Measurements from ENCODE around the gene NCL. TPM values are rescaled to one million over a fixed set of nuclear protein-coding genes. Genes with fewer than 3 reads are reported as not detected.

The NCL gene
- total RNA-seq (100 to 1,000 TPM; 411 to 647 (median 426) TPM), polyA plus RNA-seq (100 to 1,000 TPM; 470 to 662 TPM), total RNA-seq (919 reads per million, percentile 99 among the genes with 10 or more reads in this experiment)

DNA sequence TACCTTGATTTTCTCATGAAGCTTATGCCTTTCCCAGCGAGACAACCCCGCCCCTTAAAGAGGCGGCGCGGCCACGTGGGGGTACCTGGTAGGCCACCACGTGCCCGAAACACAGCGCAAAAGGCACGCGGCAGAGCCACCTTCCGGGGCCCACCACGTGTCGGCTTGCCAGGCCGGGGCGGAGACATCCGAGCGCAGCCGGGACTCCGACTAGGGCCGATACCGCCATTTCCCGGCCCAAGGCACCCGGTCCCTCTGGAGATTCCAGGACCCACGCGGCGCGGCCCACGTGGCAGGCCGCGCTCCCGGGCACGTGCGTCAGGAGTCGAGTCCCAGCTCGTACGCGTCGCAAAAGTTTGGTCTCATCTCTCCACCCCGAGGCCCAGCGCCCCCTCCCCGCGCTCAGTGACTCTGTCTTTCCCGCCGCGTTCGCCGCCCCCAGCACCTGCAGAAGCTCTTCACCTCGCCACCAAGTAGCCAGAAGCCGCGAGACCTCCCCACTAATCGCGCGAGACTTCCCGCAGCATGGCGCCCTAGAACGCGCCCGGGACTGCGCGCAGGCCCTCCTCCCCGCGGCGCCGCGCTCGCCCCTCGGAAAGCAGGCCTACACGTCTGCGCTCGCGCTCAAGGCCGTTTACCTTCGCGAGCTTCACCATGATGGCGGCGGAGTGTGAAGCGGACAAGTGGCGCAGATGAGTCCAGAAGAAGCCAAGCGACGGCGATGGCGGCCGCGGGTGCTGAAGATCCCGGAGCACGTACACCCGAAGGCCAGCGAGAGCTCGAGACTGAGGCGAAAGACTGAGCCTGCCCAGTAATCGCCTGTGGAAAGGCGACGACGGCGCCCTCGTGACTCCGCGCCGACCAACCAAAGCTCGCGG lies at the start of gene NCL:
Gene NCL, minus strand, starts transcription at position 787 of the 878 bp plus-strand sequence. Its CDS starts 131 bp downstream, at position 656.
- Mint-ChIP-seq H3K4me3 (peak within 1 kb of the TSS; percentile 90 to 99 (median 95)), H3K4me1 (peaks cover 39 to 65% (median 44%) of the 10 kb centered on the region in 7 donors), H3K27me3 (no peaks in the 10 kb centered on the region), H3K27ac (peak within 1 kb of the TSS; percentile 96 to 100 (median 100)), H3K9me3 (peaks cover 0 to 3% (median 0%) of the 10 kb centered on the region in 11 donors), H3K36me3 (peaks cover 23 to 40% (median 36%) of the 10 kb centered on the region in 5 donors)
- POLR2A ChIA-PET, result interaction anchor here (0.5 to 8.8 kb wide), 29 partner anchors 11 to 1087 kb away, joined by 3 to 130 read pairs (median 4); partner anchors contain the start of genes COPS7B, PDE6D and PTMA
- peak; percentile 73 for ATAC-seq
- intact Hi-C loops (cut with micrococcal nuclease), result loop anchor here (1.0 to 5.0 kb wide), 15 partner anchors 12 to 1788 kb away; partner anchors contain the start of genes PDE6D (in 2 of the 2), PSMD1 (in 2 of the 2), ATG16L1 (in 1 of the 2) and EIF4E2 (in 1 of the 2)
- CTCF ChIA-PET, result interaction anchor here (1.2 to 4.2 kb wide), 4 partner anchors 11 to 137 kb away, joined by 3 to 20 read pairs (median 12); no protein-coding TSS in a partner anchor
- Histone ChIP-seq H3K27ac (ENCODE audit: low read depth, low read length) (peak within 1 kb of the TSS; percentile 96), H3K36me3 (ENCODE audit: control insufficient read depth in 2 of 3, insufficient read depth in 3 of 3, low read length in 3 of 3) (peaks cover 28 to 43% (median 42%) of the 10 kb centered on the region in 3 experiments), H3K27me3 (ENCODE audit: control insufficient read depth in 2 of 2, insufficient read depth in 2 of 2, low read length in 2 of 2) (no peaks in the 10 kb centered on the region), H3K4me3 (ENCODE audit: low read length) (peak within 1 kb of the TSS; percentile 65), H3K9me3 (ENCODE audit: control insufficient read depth in 2 of 3, low read length in 3 of 3) (no peaks in the 10 kb centered on the region), H3K4me1 (ENCODE audit: control insufficient read depth in 2 of 2, insufficient read depth in 2 of 2, low read length in 2 of 2) (peaks cover 26 to 28% of the 10 kb centered on the region in 2 donors)
- DNase-seq, result peak; percentile 75 to 96 (median 91)

DNA sequence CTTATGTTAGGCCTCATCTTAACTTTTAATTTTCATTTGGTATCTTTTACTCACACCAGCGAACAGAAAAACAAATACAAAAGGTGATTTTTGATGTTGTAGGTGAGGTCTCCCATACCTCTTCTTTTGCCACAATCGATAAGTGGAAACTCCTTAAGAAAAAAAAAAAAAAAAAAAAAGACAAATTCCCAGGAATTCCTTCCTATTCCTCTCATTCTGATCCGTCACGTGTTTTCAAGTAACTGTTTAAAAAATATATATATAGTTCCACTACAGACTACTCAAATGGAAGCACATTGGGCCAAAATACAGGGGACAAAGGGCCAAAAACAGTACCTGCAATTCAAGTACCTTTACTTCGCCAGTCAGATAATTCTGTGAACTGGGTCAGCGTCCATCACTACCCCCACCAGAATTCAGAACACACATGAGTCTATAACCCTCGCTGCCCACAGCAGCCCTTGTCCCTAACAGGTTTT lies 49.5 kb upstream of the NCL start:
- peak overlapping the region; percentile 93 to 99 (median 98) for H3K27ac Mint-ChIP-seq
- no peak for ATAC-seq
- Histone ChIP-seq H3K4me3 (ENCODE audit: low read length) (peak overlapping the region; percentile 77), H3K4me1 (ENCODE audit: control insufficient read depth in 2 of 2, insufficient read depth in 2 of 2, low read length in 2 of 2) (peaks cover 5 to 11% of the 10 kb centered on the region in 2 donors), H3K36me3 (ENCODE audit: control insufficient read depth in 2 of 3, insufficient read depth in 3 of 3, low read length in 3 of 3) (no peaks in the 10 kb centered on the region), H3K27me3 (ENCODE audit: control insufficient read depth in 2 of 2, insufficient read depth in 2 of 2, low read length in 2 of 2) (no peaks in the 10 kb centered on the region), H3K27ac (ENCODE audit: low read depth, low read length) (peak overlapping the region; percentile 91), H3K9me3 (ENCODE audit: control insufficient read depth in 2 of 3, low read length in 3 of 3) (no peaks in the 10 kb centered on the region)
- peaks cover 0 to 4% (median 0%) of the 10 kb centered on the region in 5 donors for H3K27me3 Mint-ChIP-seq
- ChIA-PET CTCF (no interaction called here), POLR2A (interaction anchor here (1.1 to 2.1 kb wide), 6 partner anchors 31 to 199 kb away, joined by 3 to 51 read pairs (median 7); partner anchors contain the start of gene NCL)
- peaks cover 0 to 21% (median 14%) of the 10 kb centered on the region in 7 donors for H3K4me1 Mint-ChIP-seq
- H3K9me3 Mint-ChIP-seq, result no peaks in the 10 kb centered on the region
- peaks cover 0 to 4% (median 4%) of the 10 kb centered on the region in 5 donors for H3K36me3 Mint-ChIP-seq
- DNase-seq, result no peak
- H3K4me3 Mint-ChIP-seq, result peak overlapping the region; percentile 80 to 95 (median 92)
- intact Hi-C loops (cut with micrococcal nuclease), result loop anchor here (1.0 to 2.0 kb wide), 10 partner anchors 30 to 457 kb away; partner anchors contain the start of genes NCL (in 2 of the 2), PDE6D (in 2 of the 2), PSMD1 (in 1 of the 2) and PTMA (in 1 of the 2)

GRCh38 chr2:231512222-231512621 lies 47.9 kb upstream of the NCL start:
- Histone ChIP-seq H3K27me3 (ENCODE audit: control insufficient read depth in 2 of 2, insufficient read depth in 2 of 2, low read length in 2 of 2) (no peaks in the 10 kb centered on the region), H3K4me1 (ENCODE audit: control insufficient read depth in 2 of 2, insufficient read depth in 2 of 2, low read length in 2 of 2) (peaks cover 5 to 11% of the 10 kb centered on the region in 2 donors), H3K4me3 (ENCODE audit: low read length) (no peak overlapping the region), H3K9me3 (ENCODE audit: control insufficient read depth in 2 of 3, low read length in 3 of 3) (no peaks in the 10 kb centered on the region), H3K27ac (ENCODE audit: low read depth, low read length) (no peak overlapping the region), H3K36me3 (ENCODE audit: control insufficient read depth in 2 of 3, insufficient read depth in 3 of 3, low read length in 3 of 3) (no peaks in the 10 kb centered on the region)
- CTCF ChIA-PET, result interaction anchor here (0.6 kb wide), 1 partner anchor 35 kb away, joined by 3 read pairs; no protein-coding TSS in a partner anchor
- intact Hi-C loops (cut with micrococcal nuclease), result no loop called here
- peaks cover 0 to 12% (median 8%) of the 10 kb centered on the region in 5 donors for H3K36me3 Mint-ChIP-seq
- H3K9me3 Mint-ChIP-seq, result no peaks in the 10 kb centered on the region
- POLR2A ChIA-PET, result interaction anchor here (2.0 to 2.9 kb wide), 3 partner anchors 29 to 48 kb away, joined by 7 to 14 read pairs (median 8); partner anchors contain the start of gene NCL
- peak overlapping the region in 2 of 10 donors; percentile 29 to 36 for H3K4me3 Mint-ChIP-seq
- H3K27ac Mint-ChIP-seq, result peak overlapping the region in 7 of 9 donors; percentile 12 to 77 (median 59)
- H3K27me3 Mint-ChIP-seq, result no peaks in the 10 kb centered on the region
- peaks cover 0 to 17% (median 14%) of the 10 kb centered on the region in 7 donors for H3K4me1 Mint-ChIP-seq
- ATAC-seq, result no peak
- no peak for DNase-seq

- Mint-ChIP-seq H3K4me1 (peaks cover 0 to 2% (median 0%) of the 10 kb centered on the region in 7 donors), H3K9me3 (no peaks in the 10 kb centered on the region), H3K36me3 (peaks cover 0 to 38% (median 11%) of the 10 kb centered on the region in 5 donors), H3K27ac (no peak overlapping the region), H3K4me3 (no peak overlapping the region), H3K27me3 (no peaks in the 10 kb centered on the region)
- H3K27me3 ChIP-seq (ENCODE audit: control insufficient read depth in 2 of 2, insufficient read depth in 2 of 2, low read length in 2 of 2), result no peaks in the 10 kb centered on the region
- CTCF ChIA-PET, result no interaction called here
- DNase-seq, result no peak
- no peaks in the 10 kb centered on the region for H3K9me3 ChIP-seq (ENCODE audit: control insufficient read depth in 2 of 3, low read length in 3 of 3)
- H3K4me3 ChIP-seq (ENCODE audit: low read length), result no peak overlapping the region
- H3K36me3 ChIP-seq (ENCODE audit: control insufficient read depth in 2 of 3, insufficient read depth in 3 of 3, low read length in 3 of 3), result peaks cover 0 to 11% (median 0%) of the 10 kb centered on the region in 3 experiments
- no peaks in the 10 kb centered on the region for H3K4me1 ChIP-seq (ENCODE audit: control insufficient read depth in 2 of 2, insufficient read depth in 2 of 2, low read length in 2 of 2)
- H3K27ac ChIP-seq (ENCODE audit: low read depth, low read length), result no peak overlapping the region
- intact Hi-C loops (cut with micrococcal nuclease), result no loop called here
- POLR2A ChIA-PET, result no interaction called here
- no peak for ATAC-seq
Observed at GRCh38 chr2:231503766-231504165, 39.5 kb upstream of the NCL start.

DNA sequence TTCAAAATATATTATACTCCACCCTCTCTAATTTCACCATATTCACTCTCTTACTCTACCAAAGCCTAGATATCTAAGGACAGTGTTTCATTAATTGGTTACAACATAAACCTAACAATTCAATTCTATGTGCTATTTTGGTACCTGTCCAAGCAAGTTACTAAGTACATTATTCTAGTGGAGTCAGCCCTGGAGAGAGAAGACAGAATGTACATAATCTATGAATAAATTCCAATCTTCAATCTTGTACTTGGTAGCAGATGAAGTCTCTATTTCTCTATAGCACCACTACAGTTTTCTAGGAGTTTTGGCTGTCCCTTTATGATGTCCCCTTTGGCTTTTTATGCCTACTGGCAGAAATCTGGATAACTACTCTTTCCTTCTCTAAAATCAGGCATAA lies 38.3 kb upstream of the NCL start:
- intact Hi-C loops (cut with micrococcal nuclease), result no loop called here
- Mint-ChIP-seq H3K27me3 (no peaks in the 10 kb centered on the region), H3K4me3 (no peak overlapping the region), H3K9me3 (no peaks in the 10 kb centered on the region), H3K4me1 (peaks cover 0 to 2% (median 0%) of the 10 kb centered on the region in 7 donors), H3K27ac (no peak overlapping the region), H3K36me3 (peaks cover 0 to 34% (median 10%) of the 10 kb centered on the region in 5 donors)
- Histone ChIP-seq H3K27ac (ENCODE audit: low read depth, low read length) (no peak overlapping the region), H3K4me3 (ENCODE audit: low read length) (no peak overlapping the region), H3K4me1 (ENCODE audit: control insufficient read depth in 2 of 2, insufficient read depth in 2 of 2, low read length in 2 of 2) (no peaks in the 10 kb centered on the region), H3K9me3 (ENCODE audit: control insufficient read depth in 2 of 3, low read length in 3 of 3) (no peaks in the 10 kb centered on the region), H3K36me3 (ENCODE audit: control insufficient read depth in 2 of 3, insufficient read depth in 3 of 3, low read length in 3 of 3) (peaks cover 0 to 11% (median 0%) of the 10 kb centered on the region in 3 experiments), H3K27me3 (ENCODE audit: control insufficient read depth in 2 of 2, insufficient read depth in 2 of 2, low read length in 2 of 2) (no peaks in the 10 kb centered on the region)
- CTCF ChIA-PET, result no interaction called here
- ATAC-seq (no peak), DNase-seq (no peak)
- POLR2A ChIA-PET, result no interaction called here

- Histone ChIP-seq H3K4me3 (ENCODE audit: low read length) (no peak overlapping the region), H3K27ac (ENCODE audit: low read depth, low read length) (no peak overlapping the region), H3K4me1 (ENCODE audit: control insufficient read depth in 2 of 2, insufficient read depth in 2 of 2, low read length in 2 of 2) (no peaks in the 10 kb centered on the region), H3K9me3 (ENCODE audit: control insufficient read depth in 2 of 3, low read length in 3 of 3) (no peaks in the 10 kb centered on the region), H3K36me3 (ENCODE audit: control insufficient read depth in 2 of 3, insufficient read depth in 3 of 3, low read length in 3 of 3) (peaks cover 0 to 2% (median 0%) of the 10 kb centered on the region in 3 experiments), H3K27me3 (ENCODE audit: control insufficient read depth in 2 of 2, insufficient read depth in 2 of 2, low read length in 2 of 2) (no peaks in the 10 kb centered on the region)
- Mint-ChIP-seq H3K4me1 (peaks cover 0 to 2% (median 0%) of the 10 kb centered on the region in 7 donors), H3K9me3 (no peaks in the 10 kb centered on the region), H3K36me3 (peaks cover 0 to 5% (median 0%) of the 10 kb centered on the region in 5 donors), H3K4me3 (no peak overlapping the region), H3K27me3 (peaks cover 0 to 7% (median 0%) of the 10 kb centered on the region in 5 donors), H3K27ac (no peak overlapping the region)
- ATAC-seq, result no peak
- POLR2A ChIA-PET, result no interaction called here
- CTCF ChIA-PET, result no interaction called here
- intact Hi-C loops (cut with micrococcal nuclease), result no loop called here
- no peak for DNase-seq
Observed at GRCh38 chr2:231497651-231498050, 33.4 kb upstream of the NCL start.

Measured in naive thymus-derived CD4-positive, alpha-beta T cell (primary cell).